HL-60 (cell line): ENCODE measurements around the gene FAM171A1.

Experiments used
- DNase-seq, 2 experiments: peaks; one replicate each; pipeline ENCODE4 v3.0.0-alpha.2; 2010 to 2020; ENCODE audit warnings: low read depth in 1 of 2, low spot score in 1 of 2
- H3K27ac ChIP-seq: fragments of 250-450 bp; sonication (Bioruptor Pico); replicated peaks from 2 replicates; pipeline ENCODE4 v1.5.1; 2020; ENCODE audit warnings: mild to moderate bottlenecking, moderate library complexity
- H3K27me3 ChIP-seq: fragments of 250-450 bp; sonication (Bioruptor Pico); 2 replicates; pipeline ENCODE4 v1.5.1; 2021; ENCODE audit warnings: mild to moderate bottlenecking, moderate library complexity; ENCODE audit not compliant: insufficient read depth, poor library complexity, severe bottlenecking
- H3K4me3 ChIP-seq: replicated peaks from 2 replicates; pipeline ENCODE4 v1.5.1; 2011; ENCODE audit warnings: mild to moderate bottlenecking, control low read depth, low read length; ENCODE audit not compliant: insufficient read depth
- CTCF ChIP-seq: IDR thresholded peaks from one replicate; pipeline ENCODE4 v1.5.1; 2011; ENCODE audit warnings: low read length, control low read depth, inconsistent platforms; ENCODE audit not compliant: insufficient read depth
- GABPA ChIP-seq: IDR thresholded peaks from 2 replicates; pipeline ENCODE4 v1.6.1; 2012; ENCODE audit warnings: low read depth
- POLR2AphosphoS5 ChIP-seq: IDR thresholded peaks from 2 replicates; pipeline ENCODE4 v1.6.1; 2012; ENCODE audit warnings: low read depth
- REST ChIP-seq: IDR thresholded peaks from 2 replicates; pipeline ENCODE4 v1.6.1; 2012; ENCODE audit warnings: low read depth; ENCODE audit not compliant: insufficient replicate concordance
- SPI1 ChIP-seq: IDR thresholded peaks from 2 replicates; pipeline ENCODE4 v1.6.1; 2012; ENCODE audit warnings: low read depth, mild to moderate bottlenecking, borderline replicate concordance

The FAM171A1 gene

GRCh38 chr10:15364001-15364400 lies 7.1 kb downstream of the FAM171A1 start:
- no peak overlapping the region for H3K27ac ChIP-seq
- H3K27me3 ChIP-seq = no peaks in the 10 kb centered on the region
- DNase-seq = no peak
- H3K4me3 ChIP-seq = no peak overlapping the region
- TF ChIP-seq CTCF (no peak), SPI1 (no peak)

- no peak overlapping the region for H3K4me3 ChIP-seq
- H3K27ac ChIP-seq = no peak overlapping the region
- no peak for TF ChIP-seq SPI1
- H3K27me3 ChIP-seq = no peaks in the 10 kb centered on the region
- no peak for DNase-seq
Measured at GRCh38 chr10:15363031-15363430, 8.1 kb downstream of the FAM171A1 start.

GRCh38 chr10:15361131-15361530 lies 10.0 kb downstream of the FAM171A1 start:
- TF ChIP-seq GABPA (no peak), SPI1 (peak; percentile 52; the same call in 1 of the 2 replicates)
- Histone ChIP-seq H3K27ac (no peak overlapping the region), H3K27me3 (no peaks in the 10 kb centered on the region), H3K4me3 (no peak overlapping the region)
- DNase-seq = peak in 1 of 2 experiments; percentile 13

- no peaks in the 10 kb centered on the region for H3K27me3 ChIP-seq
- no peak for DNase-seq
- TF ChIP-seq GABPA = no peak
- H3K4me3 ChIP-seq = no peak overlapping the region
- no peak overlapping the region for H3K27ac ChIP-seq
Measured at GRCh38 chr10:15360566-15360965, 10.5 kb downstream of the FAM171A1 start.

GRCh38 chr10:15353471-15354017 lies 17.5 kb downstream of the FAM171A1 start:
- TF ChIP-seq GABPA = no peak
- TF ChIP-seq CTCF = no peak
- TF ChIP-seq POLR2AphosphoS5 = no peak
- no peak for TF ChIP-seq REST
- no peak for TF ChIP-seq SPI1
- no peak overlapping the region for H3K27ac ChIP-seq
- H3K27me3 ChIP-seq = no peaks in the 10 kb centered on the region
- DNase-seq = no peak
- no peak overlapping the region for H3K4me3 ChIP-seq

GRCh38 chr10:15352836-15353235 lies 18.3 kb downstream of the FAM171A1 start:
- no peak for DNase-seq
- no peak overlapping the region for H3K4me3 ChIP-seq

More at GRCh38 chr10:15352836-15353235, 18.3 kb downstream of the FAM171A1 start:
- no peak overlapping the region for H3K27ac ChIP-seq
- no peaks in the 10 kb centered on the region for H3K27me3 ChIP-seq
- no peak for TF ChIP-seq SPI1
- TF ChIP-seq POLR2AphosphoS5 = no peak
- no peak for TF ChIP-seq CTCF
- no peak for TF ChIP-seq REST
- TF ChIP-seq GABPA = no peak
